ENCODE measurements around the gene SDC3. TPM values are rescaled to one million over a fixed set of nuclear protein-coding genes. Genes with fewer than 3 reads are reported as not detected.

Gene SDC3
- total RNA-seq, 1 donor from 2014 or later: 51.3 TPM

DNA sequence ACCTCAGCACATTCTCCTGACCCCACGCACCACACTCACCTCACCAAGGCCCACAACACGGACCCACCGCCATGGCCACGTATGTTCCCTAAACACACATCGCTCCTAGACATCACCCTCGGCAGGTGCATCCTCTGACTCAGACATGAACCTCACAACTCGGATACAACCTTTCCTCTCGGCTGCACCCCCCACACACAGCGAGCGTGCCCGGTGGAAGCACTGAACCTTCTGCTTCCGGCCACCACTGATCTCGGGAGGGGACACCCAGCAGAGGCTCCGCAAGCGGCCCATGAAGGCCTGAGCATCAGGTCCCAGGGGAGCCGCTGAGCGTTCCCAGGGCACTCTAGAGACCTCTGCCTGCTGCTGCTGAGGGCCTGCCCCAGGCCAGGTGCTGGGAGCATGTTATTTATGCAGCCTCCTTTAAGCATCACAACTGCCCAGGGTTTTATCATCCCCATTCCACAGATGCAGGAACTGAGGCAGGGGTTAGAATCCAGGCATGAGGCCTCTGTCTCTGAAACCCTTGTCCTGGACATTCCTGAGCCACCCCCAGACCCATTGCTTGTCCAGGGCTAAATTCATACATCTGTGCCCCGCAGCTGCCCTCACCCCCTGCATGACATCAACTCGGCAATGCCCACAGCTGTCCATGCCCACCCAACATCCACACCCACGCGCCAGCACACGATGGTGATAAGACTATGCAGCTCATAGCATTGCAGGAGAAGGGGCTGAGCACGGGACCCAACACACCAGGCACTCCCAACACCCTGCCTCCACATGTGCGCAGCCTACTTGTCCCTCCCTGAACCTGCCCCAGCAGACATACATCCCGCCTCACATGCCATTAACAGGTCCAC is 27.0 kb downstream of the SDC3 start:
- peak overlapping the region; percentile 45 for H3K4me3 Mint-ChIP-seq (ENCODE audit: unreplicated experiment)
- H3K36me3 Mint-ChIP-seq (ENCODE audit: low read depth, unreplicated experiment): no peaks in the 10 kb centered on the region
- H3K4me1 Mint-ChIP-seq (ENCODE audit: unreplicated experiment): peaks cover 44% of the 10 kb centered on the region
- peaks cover 9% of the 10 kb centered on the region for H3K27me3 Mint-ChIP-seq (ENCODE audit: unreplicated experiment)
- no peak for DNase-seq (ENCODE audit: low spot score)
- TF ChIP-seq, protein P1, sequence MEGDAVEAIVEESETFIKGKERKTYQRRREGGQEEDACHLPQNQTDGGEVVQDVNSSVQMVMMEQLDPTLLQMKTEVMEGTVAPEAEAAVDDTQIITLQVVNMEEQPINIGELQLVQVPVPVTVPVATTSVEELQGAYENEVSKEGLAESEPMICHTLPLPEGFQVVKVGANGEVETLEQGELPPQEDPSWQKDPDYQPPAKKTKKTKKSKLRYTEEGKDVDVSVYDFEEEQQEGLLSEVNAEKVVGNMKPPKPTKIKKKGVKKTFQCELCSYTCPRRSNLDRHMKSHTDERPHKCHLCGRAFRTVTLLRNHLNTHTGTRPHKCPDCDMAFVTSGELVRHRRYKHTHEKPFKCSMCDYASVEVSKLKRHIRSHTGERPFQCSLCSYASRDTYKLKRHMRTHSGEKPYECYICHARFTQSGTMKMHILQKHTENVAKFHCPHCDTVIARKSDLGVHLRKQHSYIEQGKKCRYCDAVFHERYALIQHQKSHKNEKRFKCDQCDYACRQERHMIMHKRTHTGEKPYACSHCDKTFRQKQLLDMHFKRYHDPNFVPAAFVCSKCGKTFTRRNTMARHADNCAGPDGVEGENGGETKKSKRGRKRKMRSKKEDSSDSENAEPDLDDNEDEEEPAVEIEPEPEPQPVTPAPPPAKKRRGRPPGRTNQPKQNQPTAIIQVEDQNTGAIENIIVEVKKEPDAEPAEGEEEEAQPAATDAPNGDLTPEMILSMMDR (IDR thresholded peaks at IDR 0.05; ENCODE audit: unreplicated experiment): no peak
- H3K27ac Mint-ChIP-seq (ENCODE audit: unreplicated experiment): peak overlapping the region; percentile 53
- no peaks in the 10 kb centered on the region for H3K9me3 Mint-ChIP-seq (ENCODE audit: unreplicated experiment)

DNA sequence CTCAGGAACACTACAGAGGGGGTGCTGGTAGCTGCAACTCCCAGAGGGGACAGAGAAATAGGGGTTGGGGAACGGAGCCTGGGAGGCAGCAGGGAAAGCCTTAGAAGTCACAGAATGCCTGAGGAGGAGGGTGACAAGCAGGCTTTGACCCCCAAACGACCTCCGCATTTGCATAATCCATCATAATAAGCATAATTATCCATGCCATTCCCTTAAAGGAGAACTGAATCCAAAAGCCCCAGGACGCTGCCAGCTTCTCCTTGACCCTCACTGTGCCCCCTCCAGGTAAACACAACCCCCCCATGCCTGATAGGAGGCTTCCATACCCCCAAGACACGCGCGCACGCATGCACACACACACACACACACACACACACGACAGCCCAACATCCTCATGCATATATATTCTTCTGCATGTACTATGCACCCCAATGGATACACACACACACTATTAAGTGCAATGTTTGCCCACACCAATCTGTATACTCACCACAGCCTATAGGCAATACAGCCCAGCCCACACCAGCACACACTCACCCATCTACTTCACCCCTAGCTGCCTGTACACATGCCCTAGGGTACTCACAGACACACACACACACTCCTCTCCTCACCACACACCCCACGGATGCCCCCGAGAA is 27.8 kb downstream of the SDC3 start:
- Mint-ChIP-seq H3K27me3 (ENCODE audit: unreplicated experiment) (peaks cover 11% of the 10 kb centered on the region), H3K4me1 (ENCODE audit: unreplicated experiment) (peaks cover 41% of the 10 kb centered on the region), H3K36me3 (ENCODE audit: low read depth, unreplicated experiment) (no peaks in the 10 kb centered on the region), H3K27ac (ENCODE audit: unreplicated experiment) (no peak overlapping the region), H3K9me3 (ENCODE audit: unreplicated experiment) (no peaks in the 10 kb centered on the region), H3K4me3 (ENCODE audit: unreplicated experiment) (no peak overlapping the region)
- TF ChIP-seq, protein P1 (IDR thresholded peaks at IDR 0.05; ENCODE audit: unreplicated experiment): no peak
- no peak for DNase-seq (ENCODE audit: low spot score)

DNA sequence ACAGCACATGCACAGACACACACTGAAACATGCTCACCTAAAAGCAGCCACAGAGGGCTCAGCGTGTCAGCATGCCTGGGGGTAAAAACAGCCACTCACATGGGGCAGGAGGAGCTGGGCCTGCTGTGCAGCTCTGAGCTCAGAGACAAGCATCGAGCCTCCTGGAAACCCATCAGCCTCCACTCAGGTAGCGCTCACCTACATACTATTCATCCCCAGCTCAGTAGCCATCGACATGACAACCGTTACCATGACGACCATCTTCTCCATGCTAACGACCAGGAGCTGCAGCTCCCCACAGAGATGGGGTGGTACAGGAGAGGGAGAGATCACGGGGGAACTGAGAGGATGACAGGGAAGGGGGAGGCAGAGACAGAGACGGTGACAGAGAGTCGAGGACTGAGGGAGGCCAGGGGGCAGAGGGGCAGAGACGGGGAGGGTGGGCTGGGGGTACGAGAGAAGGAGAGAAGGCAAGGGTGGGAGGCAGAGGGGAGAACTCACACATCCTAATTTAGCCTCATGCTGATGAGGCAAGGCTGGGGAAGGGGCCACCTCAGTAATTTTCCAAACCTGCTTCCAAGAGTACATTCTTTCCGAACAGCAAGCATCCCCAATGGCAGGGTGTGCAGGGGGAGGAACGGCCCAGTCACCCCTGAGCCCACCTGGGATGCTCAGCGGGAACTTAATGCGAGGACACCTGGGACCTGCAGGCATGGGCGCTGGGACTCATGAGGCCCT is 28.4 kb downstream of the SDC3 start:
- Mint-ChIP-seq H3K4me3 (ENCODE audit: unreplicated experiment) (no peak overlapping the region), H3K4me1 (ENCODE audit: unreplicated experiment) (peaks cover 44% of the 10 kb centered on the region), H3K9me3 (ENCODE audit: unreplicated experiment) (no peaks in the 10 kb centered on the region), H3K27ac (ENCODE audit: unreplicated experiment) (peak overlapping the region; percentile 32), H3K36me3 (ENCODE audit: low read depth, unreplicated experiment) (peaks cover 3% of the 10 kb centered on the region), H3K27me3 (ENCODE audit: unreplicated experiment) (peaks cover 13% of the 10 kb centered on the region)
- no peak for DNase-seq (ENCODE audit: low spot score)
- TF ChIP-seq, protein P1 (IDR thresholded peaks at IDR 0.05; ENCODE audit: unreplicated experiment): no peak

DNA sequence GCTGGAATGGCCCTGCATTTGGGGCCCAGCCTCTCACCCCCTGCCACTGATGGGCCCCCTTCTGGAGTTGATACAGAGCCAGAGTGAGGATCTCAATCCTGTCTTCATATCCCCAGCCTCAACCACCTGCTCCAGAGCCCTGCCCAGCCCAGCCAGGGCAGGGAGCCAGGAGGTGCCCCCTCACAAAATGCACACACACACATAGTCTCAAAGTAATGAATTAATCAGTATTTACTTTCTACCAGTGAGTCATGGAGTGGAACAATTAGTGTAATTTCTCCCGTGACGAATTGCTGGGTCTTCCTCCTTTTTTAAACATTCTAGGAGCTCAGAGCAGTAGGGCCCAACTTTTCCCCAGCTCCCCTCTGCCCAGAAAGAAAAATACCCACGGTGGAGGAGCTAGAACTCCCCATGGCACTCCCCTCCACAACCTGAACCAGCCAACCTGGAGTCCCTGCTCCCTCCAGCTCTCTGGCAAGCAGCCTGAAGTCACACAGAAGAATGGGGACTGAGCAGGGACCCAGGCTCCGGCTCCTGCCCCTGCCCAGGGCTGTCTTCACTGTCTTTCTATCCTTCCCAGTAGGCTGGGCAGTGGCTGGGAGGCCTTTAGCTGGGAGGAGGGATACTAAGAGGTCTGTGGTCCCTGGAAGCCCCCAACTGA is 29.3 kb downstream of the SDC3 start:
- Mint-ChIP-seq H3K4me3 (ENCODE audit: unreplicated experiment) (no peak overlapping the region), H3K36me3 (ENCODE audit: low read depth, unreplicated experiment) (peaks cover 10% of the 10 kb centered on the region), H3K9me3 (ENCODE audit: unreplicated experiment) (no peaks in the 10 kb centered on the region), H3K27ac (ENCODE audit: unreplicated experiment) (peak overlapping the region; percentile 32), H3K4me1 (ENCODE audit: unreplicated experiment) (peaks cover 44% of the 10 kb centered on the region), H3K27me3 (ENCODE audit: unreplicated experiment) (peaks cover 13% of the 10 kb centered on the region)
- TF ChIP-seq, protein P1 (IDR thresholded peaks at IDR 0.05; ENCODE audit: unreplicated experiment): no peak
- DNase-seq (ENCODE audit: low spot score): no peak
